Fibroblast of mammary gland (primary cell): ENCODE measurements around the gene INS.

Experiments used
- DNase-seq: peaks from one replicate; pipeline ENCODE4 v3.0.0-alpha.2; 2010; ENCODE audit warnings: low read depth
- H3K4me3 ChIP-seq: 2 replicates; pipeline ENCODE4 v1.5.1; 2011; ENCODE audit warnings: low read depth, mild to moderate bottlenecking, low read length, moderate library complexity; ENCODE audit not compliant: control insufficient read depth
- TF ChIP-seq, protein P1 (sequence below): conservative IDR thresholded peaks from 2 replicates; pipeline ENCODE4 v1.5.1; 2011; ENCODE audit warnings: low read depth, low read length, inconsistent platforms; ENCODE audit not compliant: control insufficient read depth, insufficient read depth

Gene INS

DNA sequence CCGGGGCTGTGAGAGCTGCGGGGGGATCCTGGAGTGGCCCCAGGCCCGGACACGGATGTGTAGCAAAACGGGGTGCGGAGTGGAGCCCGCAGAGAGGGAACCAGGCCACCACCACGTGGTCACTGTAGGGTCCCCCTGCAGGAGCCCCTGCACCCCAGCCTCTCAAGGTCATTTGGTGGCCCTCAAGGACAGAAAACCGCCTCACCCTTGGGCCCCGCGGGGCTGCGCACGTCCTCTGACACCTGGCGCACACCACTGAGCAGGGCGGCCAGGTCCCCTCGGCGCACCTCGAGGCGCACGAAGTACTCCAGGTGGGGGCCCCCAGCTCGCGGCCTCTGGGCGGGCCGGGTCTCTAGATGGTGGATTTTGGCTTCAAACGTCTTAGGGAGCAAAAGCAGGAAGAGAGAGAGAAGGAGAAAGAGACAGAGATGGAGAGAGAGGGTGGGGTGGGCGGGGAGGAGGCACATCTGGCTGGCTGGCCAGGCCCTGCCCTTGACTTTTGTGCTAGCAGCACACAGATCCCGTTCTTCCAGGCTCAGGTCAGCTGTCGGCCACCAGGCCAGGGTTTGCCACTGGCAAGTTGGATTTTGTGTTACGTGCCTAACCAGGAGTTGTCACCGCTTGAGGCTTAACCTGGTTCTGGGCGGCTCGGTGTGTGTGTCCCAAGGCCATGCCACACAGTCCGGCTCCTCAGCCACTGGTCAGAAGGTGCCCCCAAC, 7.4 kb upstream of the INS start:
- DNase-seq = no peak
- TF ChIP-seq, protein P1, sequence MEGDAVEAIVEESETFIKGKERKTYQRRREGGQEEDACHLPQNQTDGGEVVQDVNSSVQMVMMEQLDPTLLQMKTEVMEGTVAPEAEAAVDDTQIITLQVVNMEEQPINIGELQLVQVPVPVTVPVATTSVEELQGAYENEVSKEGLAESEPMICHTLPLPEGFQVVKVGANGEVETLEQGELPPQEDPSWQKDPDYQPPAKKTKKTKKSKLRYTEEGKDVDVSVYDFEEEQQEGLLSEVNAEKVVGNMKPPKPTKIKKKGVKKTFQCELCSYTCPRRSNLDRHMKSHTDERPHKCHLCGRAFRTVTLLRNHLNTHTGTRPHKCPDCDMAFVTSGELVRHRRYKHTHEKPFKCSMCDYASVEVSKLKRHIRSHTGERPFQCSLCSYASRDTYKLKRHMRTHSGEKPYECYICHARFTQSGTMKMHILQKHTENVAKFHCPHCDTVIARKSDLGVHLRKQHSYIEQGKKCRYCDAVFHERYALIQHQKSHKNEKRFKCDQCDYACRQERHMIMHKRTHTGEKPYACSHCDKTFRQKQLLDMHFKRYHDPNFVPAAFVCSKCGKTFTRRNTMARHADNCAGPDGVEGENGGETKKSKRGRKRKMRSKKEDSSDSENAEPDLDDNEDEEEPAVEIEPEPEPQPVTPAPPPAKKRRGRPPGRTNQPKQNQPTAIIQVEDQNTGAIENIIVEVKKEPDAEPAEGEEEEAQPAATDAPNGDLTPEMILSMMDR = no peak
- H3K4me3 ChIP-seq = no peak overlapping the region

GRCh38 chr11:2167141-2168045, 6.4 kb upstream of the INS start:
- DNase-seq = no peak
- TF ChIP-seq, protein P1 = no peak

DNA sequence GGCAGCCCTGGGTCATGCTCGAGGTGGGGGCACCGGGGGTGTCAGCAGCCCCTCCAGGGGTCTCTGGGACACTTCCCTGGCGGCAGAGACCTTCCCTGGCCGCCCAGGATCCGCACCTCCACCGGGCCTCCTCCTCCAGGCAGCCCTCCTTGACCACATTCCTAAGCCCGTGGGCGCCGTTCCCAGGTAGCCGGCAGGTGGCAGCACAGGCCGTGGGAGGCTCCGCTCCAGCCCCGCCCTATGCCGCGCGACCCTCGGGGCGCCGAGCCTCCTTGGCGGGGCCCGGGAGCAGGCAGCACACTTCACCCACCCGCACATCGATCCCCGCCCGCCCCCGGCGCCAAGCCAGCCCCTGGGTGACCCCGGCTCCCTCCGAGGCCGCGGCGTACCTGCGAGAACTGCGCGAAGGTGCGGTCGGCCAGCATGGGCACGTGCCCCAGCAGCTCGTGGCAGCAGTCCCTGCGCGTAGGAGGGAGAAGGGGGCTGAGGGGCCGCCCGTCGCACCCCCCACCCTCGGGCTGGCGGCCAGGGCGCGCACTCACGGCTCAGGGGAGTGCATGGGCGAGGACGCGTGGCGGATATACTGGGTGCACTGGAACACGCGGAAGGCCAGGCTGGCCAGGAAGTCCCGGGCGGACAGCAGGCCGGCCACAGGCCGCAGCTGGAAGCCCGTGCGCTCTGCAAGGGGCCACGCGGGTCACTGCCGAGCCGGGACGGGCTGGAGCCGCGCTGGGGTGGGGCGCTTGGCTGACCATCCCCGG, 5.3 kb upstream of the INS start:
- TF ChIP-seq, protein P1 = no peak
- H3K4me3 ChIP-seq = no peak overlapping the region
- no peak for DNase-seq

More at GRCh38 chr11:2167141-2168045, 6.4 kb upstream of the INS start:
- no peak overlapping the region for H3K4me3 ChIP-seq

GRCh38 chr11:2165571-2165970, 4.6 kb upstream of the INS start:
- TF ChIP-seq, protein P1 = no peak
- H3K4me3 ChIP-seq = no peak overlapping the region
- no peak for DNase-seq

- H3K4me3 ChIP-seq = no peak overlapping the region
- DNase-seq = no peak
- TF ChIP-seq, protein P1 = no peak
These were observed 4.0 kb upstream of the INS start for GRCh38 chr11:2164861-2165555.

GRCh38 chr11:2164081-2164480, 3.1 kb upstream of the INS start:
- H3K4me3 ChIP-seq = no peak overlapping the region
- no peak for DNase-seq
- TF ChIP-seq, protein P1 = no peak
